Cardiac muscle cell (in vitro differentiated cells and primary cell): ENCODE measurements around the gene PROM1. TPM values are rescaled to one million over a fixed set of nuclear protein-coding genes. Genes with fewer than 3 reads are reported as not detected.

Source experiments
- DNase-seq, 2 donors: peaks; one replicate each; pipeline versions ENCODE4 v3.0.0 to v3.0.0-alpha.2; 2010 to 2017; ENCODE audit warnings: low read depth in 1 of 2, low spot score in 1 of 2
- H3K27ac ChIP-seq: fragments of 200-600 bp; sonication (generic); 2 replicates; pipeline ENCODE4 v1.5.1; 2016
- H3K27me3 ChIP-seq: fragments of 200-600 bp; sonication (generic); 2 replicates; pipeline ENCODE4 v1.6.0; 2016; ENCODE audit warnings: control low read depth
- H3K36me3 ChIP-seq: fragments of 200-600 bp; sonication (generic); 2 replicates; pipeline ENCODE4 v1.5.1; 2016; ENCODE audit warnings: control low read depth
- H3K4me1 ChIP-seq: fragments of 200-600 bp; sonication (generic); 2 replicates; pipeline ENCODE4 v1.8.1; 2017; ENCODE audit warnings: low read depth, mild to moderate bottlenecking, mixed run types
- H3K4me3 ChIP-seq: fragments of 200-600 bp; sonication (generic); 2 replicates; pipeline ENCODE4 v1.5.1; 2016; ENCODE audit warnings: mild to moderate bottlenecking
- H3K9me3 ChIP-seq: fragments of 200-600 bp; sonication (generic); 2 replicates; pipeline ENCODE4 v1.5.1; 2017; ENCODE audit warnings: low read depth, mild to moderate bottlenecking, control low read depth
- CTCF ChIP-seq: IDR thresholded peaks from 2 replicates; pipeline ENCODE4 v1.5.1; 2012; ENCODE audit warnings: low read depth, mild to moderate bottlenecking, low read length
- polyA plus RNA-seq: library from polyadenylated mRNA; unstranded; fragments of >200 nt; fragmentation: Nextera tagmentation; extraction: Ambion mirVana; gene quantifications from 2 replicates; pipeline ENCODE4 v1.2.1, GENCODE V29; 2016
- total RNA-seq: library from RNA; depleted of rRNA; stranded (reverse); fragments of >200 nt; gene quantifications from 2 replicates; pipeline ENCODE4 v1.2.3, GENCODE V29; 2016

The PROM1 gene
- total and polyA plus RNA-seq, 2 experiments from 2014 or later: 2.0 to 4.9 TPM

GRCh38 chr4:16052939-16053338 is 30.9 kb downstream of the PROM1 start:
- Histone ChIP-seq H3K4me1 (no peaks in the 10 kb centered on the region), H3K36me3 (no peaks in the 10 kb centered on the region), H3K4me3 (no peak overlapping the region), H3K27me3 (no peaks in the 10 kb centered on the region), H3K9me3 (no peaks in the 10 kb centered on the region), H3K27ac (no peak overlapping the region)
- no peak for TF ChIP-seq CTCF
- no peak for DNase-seq

GRCh38 chr4:16051980-16052379 is 31.8 kb downstream of the PROM1 start:
- Histone ChIP-seq H3K27ac (no peak overlapping the region), H3K27me3 (no peaks in the 10 kb centered on the region), H3K9me3 (no peaks in the 10 kb centered on the region), H3K4me3 (no peak overlapping the region), H3K4me1 (no peaks in the 10 kb centered on the region), H3K36me3 (no peaks in the 10 kb centered on the region)
- TF ChIP-seq CTCF: no peak
- DNase-seq: no peak

GRCh38 chr4:16051132-16051531 is 32.7 kb downstream of the PROM1 start:
- no peak for DNase-seq
- Histone ChIP-seq H3K4me3 (no peak overlapping the region), H3K27me3 (no peaks in the 10 kb centered on the region), H3K27ac (no peak overlapping the region), H3K9me3 (no peaks in the 10 kb centered on the region), H3K36me3 (no peaks in the 10 kb centered on the region), H3K4me1 (no peaks in the 10 kb centered on the region)
- no peak for TF ChIP-seq CTCF

- no peaks in the 10 kb centered on the region for H3K4me1 ChIP-seq
- TF ChIP-seq CTCF: no peak
- H3K27me3 ChIP-seq: no peaks in the 10 kb centered on the region
- no peak overlapping the region for H3K4me3 ChIP-seq
- DNase-seq: no peak
- H3K36me3 ChIP-seq: no peaks in the 10 kb centered on the region
- no peaks in the 10 kb centered on the region for H3K9me3 ChIP-seq
- H3K27ac ChIP-seq: no peak overlapping the region
Observed at GRCh38 chr4:16050669-16051068, 33.2 kb downstream of the PROM1 start.

GRCh38 chr4:16048619-16049419 is 35.0 kb downstream of the PROM1 start:
- Histone ChIP-seq H3K4me3 (no peak overlapping the region), H3K9me3 (no peaks in the 10 kb centered on the region), H3K36me3 (no peaks in the 10 kb centered on the region), H3K27ac (no peak overlapping the region), H3K27me3 (no peaks in the 10 kb centered on the region), H3K4me1 (peaks cover 6% of the 10 kb centered on the region)
- peak in 1 of 2 donors; percentile 34 for DNase-seq
- no peak for TF ChIP-seq CTCF
